Nephron (organoid): ENCODE results near the gene ZBTB16.

Source experiments
- H3K27ac Mint-ChIP-seq, 3 experiments: 2 replicates each; pipeline ENCODE4 v1.8.0; 2020; ENCODE audit warnings: mixed read lengths in 3 of 3, mild to moderate bottlenecking in 2 of 3, moderate library complexity in 1 of 3
- H3K27me3 Mint-ChIP-seq: 2 replicates; pipeline ENCODE4 v1.8.0; 2021; ENCODE audit warnings: low read depth, mild to moderate bottlenecking, moderate library complexity, mixed read lengths
- H3K36me3 Mint-ChIP-seq: 2 replicates; pipeline ENCODE4 v1.8.0; 2020; ENCODE audit warnings: low read depth, mixed read lengths
- H3K4me1 Mint-ChIP-seq: 2 replicates; pipeline ENCODE4 v1.8.0; 2020; ENCODE audit warnings: mixed read lengths
- H3K4me3 Mint-ChIP-seq, 3 experiments: 2 replicates each; pipeline ENCODE4 v1.8.0; 2020; ENCODE audit warnings: mild to moderate bottlenecking in 3 of 3, mixed read lengths in 3 of 3, moderate library complexity in 2 of 3
- H3K9me3 Mint-ChIP-seq: 2 replicates; pipeline ENCODE4 v1.8.0; 2020; ENCODE audit warnings: mixed read lengths
- TF ChIP-seq, protein P1 (sequence below), 3 experiments: fragments of 200-600 bp; sonication (generic); IDR thresholded peaks; one replicate each; pipeline ENCODE4 v1.5.0; 2021; ENCODE audit warnings: antibody characterized with exemption in 3 of 3; ENCODE audit not compliant: unreplicated experiment in 3 of 3

ZBTB16 gene

DNA sequence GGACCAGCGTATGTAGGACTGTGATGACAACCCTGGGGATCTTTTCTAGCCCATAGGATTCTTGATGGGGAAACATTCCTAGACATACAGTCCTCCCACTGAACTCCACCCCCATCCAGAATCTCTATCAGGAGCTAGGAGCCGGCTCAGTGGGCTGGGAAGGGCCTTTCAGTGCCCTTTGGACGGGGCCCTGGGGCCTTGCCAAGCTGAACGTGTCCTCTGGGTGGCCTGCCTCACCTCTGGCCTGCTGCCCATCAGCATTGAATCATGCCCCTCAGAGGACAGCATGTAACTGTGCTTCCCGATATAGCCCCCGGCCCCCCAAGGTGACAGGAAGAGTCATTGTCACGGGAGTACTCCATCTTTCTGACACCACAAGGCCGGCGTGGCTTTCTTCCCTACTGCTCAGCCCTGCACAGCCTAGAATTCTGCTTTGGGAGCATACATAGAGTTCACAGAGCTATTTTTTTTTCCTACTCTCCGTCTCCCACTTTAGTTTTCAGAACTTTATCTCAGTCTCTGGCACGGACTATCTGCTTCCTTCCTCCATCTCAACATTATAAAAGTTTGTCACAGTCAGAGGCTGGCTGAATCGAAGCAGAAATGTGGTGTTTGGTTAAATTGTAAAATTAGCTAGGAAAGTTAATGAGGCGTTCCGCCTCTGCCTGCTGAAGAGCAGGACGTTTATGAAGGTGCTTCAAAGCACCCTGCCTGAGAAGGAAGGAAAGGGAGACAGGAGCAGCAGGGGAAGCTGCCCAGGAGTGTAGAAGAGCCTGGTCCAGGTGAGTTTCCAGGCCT is 111.9 kb downstream of the ZBTB16 start:
- TF ChIP-seq, protein P1, sequence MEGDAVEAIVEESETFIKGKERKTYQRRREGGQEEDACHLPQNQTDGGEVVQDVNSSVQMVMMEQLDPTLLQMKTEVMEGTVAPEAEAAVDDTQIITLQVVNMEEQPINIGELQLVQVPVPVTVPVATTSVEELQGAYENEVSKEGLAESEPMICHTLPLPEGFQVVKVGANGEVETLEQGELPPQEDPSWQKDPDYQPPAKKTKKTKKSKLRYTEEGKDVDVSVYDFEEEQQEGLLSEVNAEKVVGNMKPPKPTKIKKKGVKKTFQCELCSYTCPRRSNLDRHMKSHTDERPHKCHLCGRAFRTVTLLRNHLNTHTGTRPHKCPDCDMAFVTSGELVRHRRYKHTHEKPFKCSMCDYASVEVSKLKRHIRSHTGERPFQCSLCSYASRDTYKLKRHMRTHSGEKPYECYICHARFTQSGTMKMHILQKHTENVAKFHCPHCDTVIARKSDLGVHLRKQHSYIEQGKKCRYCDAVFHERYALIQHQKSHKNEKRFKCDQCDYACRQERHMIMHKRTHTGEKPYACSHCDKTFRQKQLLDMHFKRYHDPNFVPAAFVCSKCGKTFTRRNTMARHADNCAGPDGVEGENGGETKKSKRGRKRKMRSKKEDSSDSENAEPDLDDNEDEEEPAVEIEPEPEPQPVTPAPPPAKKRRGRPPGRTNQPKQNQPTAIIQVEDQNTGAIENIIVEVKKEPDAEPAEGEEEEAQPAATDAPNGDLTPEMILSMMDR (IDR thresholded peaks at IDR 0.05; ENCODE audit: unreplicated experiment in 3 of 3) = no peak
- H3K4me3 Mint-ChIP-seq = peak overlapping the region in 2 of 3 experiments; percentile 6 to 11
- no peaks in the 10 kb centered on the region for H3K36me3 Mint-ChIP-seq
- H3K27me3 Mint-ChIP-seq = peaks cover 84% of the 10 kb centered on the region
- peaks cover 72% of the 10 kb centered on the region for H3K4me1 Mint-ChIP-seq
- peak overlapping the region; percentile 41 to 71 (median 52) for H3K27ac Mint-ChIP-seq
- no peaks in the 10 kb centered on the region for H3K9me3 Mint-ChIP-seq

DNA sequence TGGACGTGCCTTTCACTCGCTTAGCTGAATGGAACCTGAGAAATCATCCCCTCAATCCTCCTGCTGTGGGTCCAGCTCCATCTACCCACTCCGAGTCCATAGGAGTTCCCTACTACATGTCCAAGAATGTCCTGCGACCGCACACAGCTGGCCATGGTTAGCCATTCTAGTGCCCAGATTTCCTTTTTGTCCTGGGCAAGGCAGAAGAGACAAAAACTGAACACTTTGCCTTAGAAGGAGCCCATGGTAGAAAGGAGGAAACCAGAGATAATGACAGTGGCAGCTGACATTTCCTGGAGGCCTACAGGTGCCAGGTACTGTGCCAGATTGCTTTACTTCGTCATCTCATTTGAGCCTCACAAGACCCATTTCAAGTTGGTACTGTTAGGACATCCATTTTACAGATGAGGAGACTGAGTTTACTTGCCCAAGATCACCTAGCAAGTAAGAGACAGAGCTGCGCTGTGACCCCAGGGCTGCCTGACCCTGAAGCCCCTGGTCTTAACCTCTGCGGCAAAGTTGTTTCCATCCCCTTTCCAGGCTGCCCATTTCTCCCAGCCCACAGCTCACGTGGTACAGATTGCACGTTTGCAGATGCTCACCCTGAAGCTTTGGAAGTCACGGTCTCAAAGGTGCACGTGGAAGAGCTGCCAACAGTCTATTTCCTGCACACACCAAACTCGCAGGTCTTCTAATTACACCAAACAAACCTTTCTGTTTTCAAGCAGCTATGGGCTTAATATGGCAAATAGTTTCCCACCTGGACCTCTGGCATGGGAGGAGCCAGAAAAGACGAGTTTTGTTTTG is 112.7 kb downstream of the ZBTB16 start:
- no peaks in the 10 kb centered on the region for H3K36me3 Mint-ChIP-seq
- H3K9me3 Mint-ChIP-seq = no peaks in the 10 kb centered on the region
- peaks cover 64% of the 10 kb centered on the region for H3K4me1 Mint-ChIP-seq
- TF ChIP-seq, protein P1 (IDR thresholded peaks at IDR 0.05; ENCODE audit: unreplicated experiment in 3 of 3) = no peak
- no peak overlapping the region for H3K4me3 Mint-ChIP-seq
- peaks cover 81% of the 10 kb centered on the region for H3K27me3 Mint-ChIP-seq
- H3K27ac Mint-ChIP-seq = peak overlapping the region in 2 of 3 experiments; percentile 41 to 71

DNA sequence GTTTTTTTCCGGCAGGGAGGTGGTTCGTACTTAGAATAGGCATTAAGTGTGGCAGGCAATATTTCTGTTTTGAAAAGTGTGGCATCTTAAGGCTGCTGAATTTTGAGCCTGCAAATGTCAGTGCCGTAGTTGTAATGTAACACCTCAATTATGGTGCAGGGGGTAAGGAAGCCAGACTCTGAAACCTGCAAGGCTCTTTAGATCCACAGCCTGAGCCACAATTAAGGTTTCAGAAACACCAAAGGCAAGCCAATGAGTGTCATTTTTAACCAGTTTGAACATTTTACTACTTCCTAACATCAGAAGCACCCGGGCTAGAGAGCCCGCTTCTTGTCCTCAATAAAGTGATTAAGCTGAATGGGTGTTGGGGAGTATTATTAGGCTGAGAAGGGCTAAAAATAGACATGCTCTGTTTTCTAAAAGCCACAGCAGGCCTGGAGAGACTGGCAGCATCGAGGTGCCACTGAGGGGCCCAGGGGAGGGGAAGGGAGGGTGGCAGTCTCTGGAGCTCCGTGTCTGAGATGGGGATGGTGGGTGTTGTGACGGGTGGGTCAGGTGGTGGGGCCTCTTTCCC is 113.4 kb downstream of the ZBTB16 start:
- H3K36me3 Mint-ChIP-seq = no peaks in the 10 kb centered on the region
- no peak overlapping the region for H3K4me3 Mint-ChIP-seq
- peaks cover 57% of the 10 kb centered on the region for H3K4me1 Mint-ChIP-seq
- TF ChIP-seq, protein P1 (IDR thresholded peaks at IDR 0.05; ENCODE audit: unreplicated experiment in 3 of 3) = no peak
- peaks cover 80% of the 10 kb centered on the region for H3K27me3 Mint-ChIP-seq
- H3K27ac Mint-ChIP-seq = peak overlapping the region in 1 of 3 experiments; percentile 34
- no peaks in the 10 kb centered on the region for H3K9me3 Mint-ChIP-seq

DNA sequence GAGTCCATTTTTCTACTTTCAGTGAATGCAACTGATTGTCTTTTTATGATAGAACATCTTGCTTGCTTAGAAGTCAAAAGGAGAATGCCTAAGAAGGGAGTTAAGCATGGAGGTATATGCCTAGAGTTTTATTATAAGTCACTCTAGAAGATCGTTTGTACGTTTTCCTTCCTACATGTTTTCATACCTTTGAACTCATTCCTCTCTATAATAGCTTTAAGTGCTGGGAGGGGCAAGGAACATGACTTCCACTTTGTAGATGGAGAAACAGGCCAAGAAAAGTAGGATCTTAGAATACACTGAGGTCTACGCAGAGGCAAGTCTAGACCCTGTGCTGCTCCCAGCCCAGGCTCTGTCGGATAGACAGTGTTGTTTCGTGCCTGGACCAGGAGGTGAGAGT is 114.3 kb downstream of the ZBTB16 start:
- H3K4me3 Mint-ChIP-seq = no peak overlapping the region
- H3K36me3 Mint-ChIP-seq = no peaks in the 10 kb centered on the region
- H3K27me3 Mint-ChIP-seq = peaks cover 76% of the 10 kb centered on the region
- TF ChIP-seq, protein P1 (IDR thresholded peaks at IDR 0.05; ENCODE audit: unreplicated experiment in 3 of 3) = no peak
- H3K4me1 Mint-ChIP-seq = peaks cover 50% of the 10 kb centered on the region
- H3K27ac Mint-ChIP-seq = peak overlapping the region in 1 of 3 experiments; percentile 7
- no peaks in the 10 kb centered on the region for H3K9me3 Mint-ChIP-seq

DNA sequence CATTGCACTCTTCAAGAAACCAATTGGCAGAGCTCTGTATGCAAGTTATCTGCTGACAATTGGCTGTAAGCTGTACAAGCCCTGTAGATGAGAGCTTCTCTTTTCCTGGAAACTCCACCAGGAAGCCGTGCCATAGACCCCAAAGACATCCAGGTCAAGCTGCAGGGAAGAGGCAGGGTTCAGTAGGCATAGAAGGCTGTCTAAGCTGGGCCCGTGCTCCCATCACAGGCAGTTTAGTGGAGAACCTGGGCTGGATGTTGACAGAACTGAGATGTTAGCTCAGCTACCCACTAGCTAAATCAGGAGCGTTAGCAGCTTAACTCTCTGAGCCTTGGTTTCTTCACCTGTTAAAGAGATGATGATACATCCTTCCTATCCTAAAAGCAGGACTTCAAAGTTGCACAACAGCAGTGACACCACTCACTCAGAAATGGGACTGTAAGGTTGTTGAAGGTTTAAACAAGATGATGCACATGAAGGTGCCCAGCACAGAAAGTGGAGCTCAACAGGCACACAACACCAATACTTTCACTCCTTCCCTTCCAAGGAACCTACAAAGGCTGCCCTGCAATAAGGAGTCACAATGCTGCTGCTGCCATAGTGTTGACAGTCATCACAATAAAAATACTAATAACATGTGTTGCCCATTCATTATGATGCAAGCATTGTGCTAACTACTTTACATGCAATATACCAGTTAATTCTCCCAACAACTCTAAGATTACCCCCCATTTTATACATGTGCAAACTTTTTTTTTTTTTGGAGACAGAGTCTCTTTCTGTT is 115.4 kb downstream of the ZBTB16 start:
- no peaks in the 10 kb centered on the region for H3K9me3 Mint-ChIP-seq
- peaks cover 73% of the 10 kb centered on the region for H3K27me3 Mint-ChIP-seq
- TF ChIP-seq, protein P1 (IDR thresholded peaks at IDR 0.05; ENCODE audit: unreplicated experiment in 3 of 3) = no peak
- no peak overlapping the region for H3K4me3 Mint-ChIP-seq
- no peaks in the 10 kb centered on the region for H3K36me3 Mint-ChIP-seq
- H3K27ac Mint-ChIP-seq = no peak overlapping the region
- H3K4me1 Mint-ChIP-seq = peaks cover 54% of the 10 kb centered on the region
